ENCODE results near the gene SCFD2.

SCFD2 gene

GRCh38 chr4:53088152-53088551, 277.7 kb downstream of the SCFD2 start:
- no peak for TF ChIP-seq CTCF (IDR thresholded peaks at IDR 0.05; ENCODE audit: control insufficient read depth, insufficient read depth, low read depth, low read length, missing control alignments)
- no peak for DNase-seq (ENCODE audit: low read depth)
- H3K4me3 ChIP-seq (ENCODE audit: control insufficient read depth, low read depth, low read length) = no peak overlapping the region

GRCh38 chr4:53076374-53076958, 289.4 kb downstream of the SCFD2 start:
- no peak for TF ChIP-seq CTCF (IDR thresholded peaks at IDR 0.05; ENCODE audit: control insufficient read depth, insufficient read depth, low read depth, low read length, missing control alignments)
- DNase-seq (ENCODE audit: low read depth) = no peak
- H3K4me3 ChIP-seq (ENCODE audit: control insufficient read depth, low read depth, low read length) = no peak overlapping the region

- H3K4me3 ChIP-seq (ENCODE audit: control insufficient read depth, low read depth, low read length) = no peak overlapping the region
- no peak for TF ChIP-seq CTCF (IDR thresholded peaks at IDR 0.05; ENCODE audit: control insufficient read depth, insufficient read depth, low read depth, low read length, missing control alignments)
- no peak for DNase-seq (ENCODE audit: low read depth)
These were observed 290.6 kb downstream of the SCFD2 start for GRCh38 chr4:53075162-53075785.

GRCh38 chr4:53068755-53069330, 297.0 kb downstream of the SCFD2 start:
- TF ChIP-seq CTCF (IDR thresholded peaks at IDR 0.05; ENCODE audit: control insufficient read depth, insufficient read depth, low read depth, low read length, missing control alignments) = no peak
- no peak for DNase-seq (ENCODE audit: low read depth)
- no peak overlapping the region for H3K4me3 ChIP-seq (ENCODE audit: control insufficient read depth, low read depth, low read length)

- DNase-seq (ENCODE audit: low read depth) = no peak
- H3K4me3 ChIP-seq (ENCODE audit: control insufficient read depth, low read depth, low read length) = no peak overlapping the region
These were observed 298.6 kb downstream of the SCFD2 start for GRCh38 chr4:53067125-53067802.

GRCh38 chr4:53066155-53066554, 299.7 kb downstream of the SCFD2 start:
- no peak overlapping the region for H3K4me3 ChIP-seq (ENCODE audit: control insufficient read depth, low read depth, low read length)
- TF ChIP-seq CTCF (IDR thresholded peaks at IDR 0.05; ENCODE audit: control insufficient read depth, insufficient read depth, low read depth, low read length, missing control alignments) = no peak
- no peak for DNase-seq (ENCODE audit: low read depth)

More at GRCh38 chr4:53067125-53067802, 298.6 kb downstream of the SCFD2 start:
- TF ChIP-seq CTCF (IDR thresholded peaks at IDR 0.05; ENCODE audit: control insufficient read depth, insufficient read depth, low read depth, low read length, missing control alignments) = no peak
